Fibroblast of villous mesenchyme (primary cell): ENCODE measurements around the gene FMN1. TPM values are rescaled to one million over a fixed set of nuclear protein-coding genes. Genes with fewer than 3 reads are reported as not detected.

Source experiments
- DNase-seq: peaks from one replicate; pipeline ENCODE4 v3.0.0-alpha.2; 2010; ENCODE audit warnings: low read depth
- H3K4me3 ChIP-seq: 2 replicates; pipeline ENCODE4 v1.5.1; 2011; ENCODE audit warnings: low read depth, mild to moderate bottlenecking, low read length
- total RNA-seq: library from RNA; depleted of rRNA; stranded (reverse); fragments of >200 nt; gene quantifications from 2 replicates; pipeline ENCODE4 v1.2.3, GENCODE V29; 2012
- TF ChIP-seq, protein P1 (sequence below): IDR thresholded peaks from 2 replicates; pipeline ENCODE4 v1.5.1; 2012; ENCODE audit warnings: low read depth, mild to moderate bottlenecking, low read length; ENCODE audit not compliant: insufficient read depth

The FMN1 gene
- total RNA-seq, 1 donor = 8.6 TPM

DNA sequence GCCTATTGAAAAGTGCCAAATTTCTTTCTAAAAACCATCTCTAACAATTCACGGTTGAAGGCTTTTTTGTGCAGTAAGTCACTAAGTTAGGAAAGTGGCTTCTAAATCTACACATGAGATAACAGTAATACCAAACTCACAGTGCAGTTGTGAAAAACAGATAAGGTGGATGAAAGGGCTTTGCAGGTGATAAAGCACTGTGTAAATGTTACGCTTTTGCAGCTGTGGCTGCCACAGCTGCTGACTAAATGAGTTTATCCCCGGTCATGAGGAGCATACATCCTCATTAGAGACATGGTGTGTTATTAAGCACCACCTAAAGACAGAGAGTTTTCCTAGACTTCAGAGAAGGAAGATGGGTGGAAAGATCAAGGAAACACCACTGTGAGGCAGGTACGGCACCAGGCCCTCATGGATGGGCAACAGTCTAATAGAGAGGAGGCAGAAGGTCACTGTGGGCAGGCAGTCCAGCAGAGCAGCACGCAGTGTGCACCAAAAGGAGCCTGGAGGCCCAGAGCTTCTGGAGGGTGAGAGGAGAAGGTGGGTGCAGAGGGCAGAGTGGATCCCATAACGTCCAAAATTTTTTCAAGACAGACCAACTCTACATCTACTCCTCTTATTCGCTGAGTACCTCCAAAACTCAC, 68.5 kb downstream of the FMN1 start:
- no peak overlapping the region for H3K4me3 ChIP-seq

DNA sequence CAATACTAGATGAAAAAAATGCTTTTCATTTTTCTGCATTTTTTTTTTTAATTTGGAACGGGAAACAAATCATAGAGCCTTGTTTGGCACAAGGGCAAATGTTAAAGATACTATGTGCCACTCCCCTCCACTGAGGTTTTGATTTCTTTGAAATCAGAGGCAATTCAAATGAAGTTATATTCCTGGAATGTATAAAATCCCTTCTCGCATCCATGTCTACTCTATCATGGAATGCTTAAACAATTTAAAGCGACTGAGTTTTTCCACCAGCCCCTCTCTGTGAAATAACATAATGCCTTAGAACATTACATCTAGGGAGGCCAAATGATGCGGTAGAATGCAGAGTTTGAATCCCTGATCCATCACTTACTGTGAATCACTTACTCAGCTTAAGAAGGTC, 69.7 kb downstream of the FMN1 start:
- no peak overlapping the region for H3K4me3 ChIP-seq
- TF ChIP-seq, protein P1, sequence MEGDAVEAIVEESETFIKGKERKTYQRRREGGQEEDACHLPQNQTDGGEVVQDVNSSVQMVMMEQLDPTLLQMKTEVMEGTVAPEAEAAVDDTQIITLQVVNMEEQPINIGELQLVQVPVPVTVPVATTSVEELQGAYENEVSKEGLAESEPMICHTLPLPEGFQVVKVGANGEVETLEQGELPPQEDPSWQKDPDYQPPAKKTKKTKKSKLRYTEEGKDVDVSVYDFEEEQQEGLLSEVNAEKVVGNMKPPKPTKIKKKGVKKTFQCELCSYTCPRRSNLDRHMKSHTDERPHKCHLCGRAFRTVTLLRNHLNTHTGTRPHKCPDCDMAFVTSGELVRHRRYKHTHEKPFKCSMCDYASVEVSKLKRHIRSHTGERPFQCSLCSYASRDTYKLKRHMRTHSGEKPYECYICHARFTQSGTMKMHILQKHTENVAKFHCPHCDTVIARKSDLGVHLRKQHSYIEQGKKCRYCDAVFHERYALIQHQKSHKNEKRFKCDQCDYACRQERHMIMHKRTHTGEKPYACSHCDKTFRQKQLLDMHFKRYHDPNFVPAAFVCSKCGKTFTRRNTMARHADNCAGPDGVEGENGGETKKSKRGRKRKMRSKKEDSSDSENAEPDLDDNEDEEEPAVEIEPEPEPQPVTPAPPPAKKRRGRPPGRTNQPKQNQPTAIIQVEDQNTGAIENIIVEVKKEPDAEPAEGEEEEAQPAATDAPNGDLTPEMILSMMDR = no peak
- no peak for DNase-seq

More for the DNA sequence above, 68.5 kb downstream of the FMN1 start:
- TF ChIP-seq, protein P1 = no peak
- DNase-seq = peak; percentile 41

DNA sequence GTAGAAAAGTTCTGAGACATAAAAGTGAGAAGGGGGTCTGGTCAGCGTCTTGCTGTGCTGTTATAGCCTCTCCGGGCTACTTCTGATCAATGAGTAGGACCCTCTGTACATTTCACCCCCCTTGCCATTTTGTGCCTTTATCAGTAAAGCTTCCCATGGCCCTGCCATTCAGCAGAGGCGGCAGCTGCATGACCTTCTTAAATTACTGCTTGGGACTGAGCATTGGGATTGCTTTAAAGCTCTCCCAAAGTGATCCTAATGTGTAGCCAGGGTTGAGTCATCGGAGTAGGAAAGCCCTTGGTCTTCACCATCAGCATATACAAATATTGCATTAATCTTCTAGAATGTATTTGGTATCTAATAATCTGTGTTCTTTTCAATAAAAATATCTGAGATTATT, 70.2 kb downstream of the FMN1 start:
- TF ChIP-seq, protein P1 = no peak
- no peak overlapping the region for H3K4me3 ChIP-seq
- no peak for DNase-seq

DNA sequence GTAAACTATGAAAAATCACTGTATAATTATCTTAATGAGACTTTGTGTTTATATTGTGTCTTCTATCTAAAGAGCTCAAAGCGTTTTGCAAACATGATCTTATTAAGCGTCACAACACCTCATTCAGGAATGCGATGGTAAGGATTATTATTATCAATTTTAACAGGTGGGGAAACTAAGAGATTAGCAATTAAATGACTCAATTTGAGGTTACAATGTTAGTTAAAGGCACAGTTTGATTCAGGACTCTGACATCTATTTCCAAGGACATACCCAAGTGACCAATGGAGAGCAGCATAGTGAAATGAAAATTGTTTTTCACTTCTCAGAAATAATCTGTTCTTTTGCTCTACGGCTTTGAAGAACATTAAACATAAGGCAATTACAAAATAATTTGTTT, 74.6 kb downstream of the FMN1 start:
- H3K4me3 ChIP-seq = no peak overlapping the region
- DNase-seq = peak; percentile 36
- TF ChIP-seq, protein P1 = no peak

DNA sequence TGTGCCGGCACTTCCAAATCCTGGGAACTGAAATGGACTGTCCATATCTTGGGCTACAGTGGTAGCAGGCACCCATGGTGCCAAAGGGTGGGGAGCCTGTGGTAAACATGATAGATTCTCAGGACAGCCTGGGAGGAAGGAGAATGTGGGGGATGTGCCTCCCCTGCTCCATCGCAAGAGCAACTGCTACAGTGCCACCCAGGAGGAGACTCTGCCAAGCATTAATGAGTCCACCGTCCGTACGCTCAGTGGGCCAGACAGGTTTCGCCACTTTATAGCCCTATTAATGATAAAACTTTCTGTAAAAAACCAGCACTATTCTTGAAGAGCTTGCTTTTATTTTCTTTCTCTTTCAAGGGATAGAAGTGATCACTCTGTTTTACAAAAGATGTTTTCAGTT, 75.2 kb downstream of the FMN1 start:
- TF ChIP-seq, protein P1 = no peak

DNA sequence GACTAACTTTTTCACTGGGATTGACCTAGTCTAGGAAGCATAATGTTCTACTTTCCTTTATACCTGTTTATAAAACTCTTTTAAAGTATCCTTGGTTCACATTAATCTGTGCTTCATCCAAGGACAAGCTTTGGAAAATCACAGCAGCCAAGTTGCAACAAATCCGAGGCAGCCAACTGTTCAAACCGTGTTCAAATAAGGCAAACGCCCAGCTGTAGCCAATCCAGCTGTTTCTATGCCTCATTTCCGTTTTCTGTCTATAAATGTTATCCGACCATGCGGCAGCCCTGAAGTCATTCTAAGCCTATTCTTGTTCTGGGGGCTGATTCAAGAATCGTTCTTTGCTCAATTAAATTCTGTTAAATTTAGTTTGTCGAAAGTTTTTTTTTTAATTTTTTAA, 78.3 kb downstream of the FMN1 start:
- no peak for DNase-seq
- H3K4me3 ChIP-seq = no peak overlapping the region
- TF ChIP-seq, protein P1 = no peak

More for the DNA sequence above, 75.2 kb downstream of the FMN1 start:
- no peak for DNase-seq
- H3K4me3 ChIP-seq = no peak overlapping the region
